HCT116 (cell line): ENCODE results near the gene PCDH9. TPM values are rescaled to one million over a fixed set of nuclear protein-coding genes. Genes with fewer than 3 reads are reported as not detected.

Experiments used
- ATAC-seq: fragments of 200-7000 bp; cut with Tn5 transposase; 2 replicates; pipeline ENCODE4 v1.9.1; 2020; ENCODE audit warnings: mild to moderate bottlenecking, moderate library complexity
- BruUV-seq: library from RNA; stranded (reverse); fragments of 400-500 nt; replicated peaks from 2 replicates; lab custom pipeline; 2021; lab: Mats Ljungman, UMichigan
- CTCF ChIA-PET: fragments of 300-600 bp; sonication (Branson Sonifier 250); formaldehyde crosslinking; loops from one replicate; lab custom pipeline; 2021; ENCODE audit warnings: antibody characterized with exemption; lab: Charles Lee
- POLR2A ChIA-PET: fragments of 300-600, 350-600 bp; sonication (Branson Sonifier 250); formaldehyde crosslinking; loops from one replicate; lab custom pipeline; 2021; ENCODE audit warnings: antibody characterized with exemption; lab: Charles Lee
- RAD21 ChIA-PET, 2 experiments: fragments of 300-600 bp; sonication (Branson Sonifier 250); formaldehyde crosslinking; loops; one replicate each; lab custom pipeline; 2023; ENCODE audit warnings: low total read pairs in 2 of 2; ENCODE audit not compliant: uncharacterized antibody in 2 of 2, unreplicated experiment in 2 of 2, low non-redundant PET in 1 of 2; lab: Charles Lee
- DNase-seq: peaks from one replicate; pipeline ENCODE4 v3.0.0-alpha.2; 2010; ENCODE audit warnings: low read depth, low spot score
- H2AFZ ChIP-seq: fragments of 200-600 bp; shearing (Covaris generic), sonication (generic); 2 replicates; pipeline ENCODE4 v1.6.1; 2017; ENCODE audit warnings: low read depth, mixed run types, mixed read lengths, antibody characterized with exemption, low read length; ENCODE audit not compliant: poor library complexity, severe bottlenecking
- H3K27ac ChIP-seq: 2 replicates; pipeline ENCODE4 v1.5.1; 2012; ENCODE audit warnings: low read depth, low read length
- H3K27me3 ChIP-seq: fragments of 200-600 bp; sonication (generic); 2 replicates; pipeline ENCODE4 v1.6.1; 2016; ENCODE audit warnings: mixed run types, low read length, mixed read lengths; ENCODE audit not compliant: insufficient read depth
- H3K36me3 ChIP-seq, 2 experiments: fragments of 200-500 bp in 1 of 2; fragments of 200-600 bp in 1 of 2; sonication (Bioruptor generic) in 1 of 2; sonication (generic) in 1 of 2; 2 replicates each; pipeline versions ENCODE4 v1.5.1 to v1.6.1; 2014 to 2016; ENCODE audit warnings: low read length in 2 of 2, inconsistent platforms in 1 of 2, mixed read lengths in 1 of 2, mixed run types in 1 of 2; ENCODE audit not compliant: insufficient read depth in 2 of 2, control insufficient read depth in 1 of 2
- H3K4me1 ChIP-seq, 2 experiments: fragments of 200-600 bp in 1 of 2; sonication (generic) in 1 of 2; 2 replicates each; pipeline versions ENCODE4 v1.5.1 to v1.6.1; 2012 to 2017; ENCODE audit warnings: low read length in 2 of 2, inconsistent platforms in 1 of 2, mild to moderate bottlenecking in 1 of 2, mixed read lengths in 1 of 2, mixed run types in 1 of 2, moderate library complexity in 1 of 2; ENCODE audit not compliant: insufficient read depth in 2 of 2, control insufficient read depth in 1 of 2
- H3K4me2 ChIP-seq: fragments of 200-600 bp; sonication (generic); 2 replicates; pipeline ENCODE4 v1.6.1; 2017; ENCODE audit warnings: mixed run types, low read length, mixed read lengths
- H3K4me3 ChIP-seq, 2 experiments: fragments of 200-600 bp in 1 of 2; sonication (generic) in 1 of 2; replicated peaks in 1 of 2; 2 replicates each; pipeline ENCODE4 v1.5.1; 2011 to 2016; ENCODE audit warnings: low read length in 2 of 2, control low read depth in 1 of 2, low read depth in 1 of 2, mild to moderate bottlenecking in 1 of 2, mixed read lengths in 1 of 2, mixed run types in 1 of 2
- H3K79me2 ChIP-seq: fragments of 200-600 bp; sonication (generic); 2 replicates; pipeline ENCODE4 v1.6.1; 2017; ENCODE audit warnings: mild to moderate bottlenecking, mixed run types, low read length, moderate library complexity, mixed read lengths; ENCODE audit not compliant: insufficient read depth
- H3K9ac ChIP-seq: fragments of 200-600 bp; sonication (generic); 2 replicates; pipeline ENCODE4 v1.6.1; 2016; ENCODE audit warnings: low read length, mixed read lengths
- H3K9me2 ChIP-seq: fragments of 200-600 bp; sonication (generic), shearing (Covaris generic); 2 replicates; pipeline ENCODE4 v1.6.1; 2017; ENCODE audit warnings: mixed run types, mild to moderate bottlenecking, moderate library complexity; ENCODE audit not compliant: insufficient read depth
- H3K9me3 ChIP-seq, 2 experiments: fragments of 200-500 bp in 1 of 2; fragments of 200-600 bp in 1 of 2; sonication (Bioruptor generic) in 1 of 2; sonication (generic) in 1 of 2; 2 replicates each; pipeline ENCODE4 v1.6.1; 2014 to 2017; ENCODE audit warnings: low read length in 2 of 2, mixed read lengths in 2 of 2, inconsistent platforms in 1 of 2, low read depth in 1 of 2, mild to moderate bottlenecking in 1 of 2, mixed run types in 1 of 2, moderate library complexity in 1 of 2; ENCODE audit not compliant: control insufficient read depth in 1 of 2, insufficient read depth in 1 of 2
- H4K20me1 ChIP-seq: fragments of 200-600 bp; sonication (generic), shearing (Covaris generic); 2 replicates; pipeline ENCODE4 v1.6.1; 2017; ENCODE audit warnings: mixed run types, mild to moderate bottlenecking, moderate library complexity; ENCODE audit not compliant: insufficient read depth
- ATF3 ChIP-seq: IDR thresholded peaks from 2 replicates; pipeline ENCODE4 v1.6.1; 2012
- CBX3 ChIP-seq: IDR thresholded peaks from 2 replicates; pipeline ENCODE4 v1.6.1; 2012; ENCODE audit warnings: low read depth
- EGR1 ChIP-seq: IDR thresholded peaks from 2 replicates; pipeline ENCODE4 v1.6.1; 2012; ENCODE audit warnings: low read depth
- ELF1 ChIP-seq: IDR thresholded peaks from 2 replicates; pipeline ENCODE4 v1.6.1; 2012; ENCODE audit warnings: low read depth, borderline replicate concordance
- MAX ChIP-seq: IDR thresholded peaks from 2 replicates; pipeline ENCODE4 v1.6.1; 2012
- POLR2AphosphoS5 ChIP-seq: IDR thresholded peaks from 2 replicates; pipeline ENCODE4 v1.6.1; 2011; ENCODE audit warnings: mild to moderate bottlenecking, low read depth, low read length, moderate library complexity
- REST ChIP-seq: IDR thresholded peaks from 2 replicates; pipeline ENCODE4 v1.6.1; 2012; ENCODE audit warnings: low read depth
- SRF ChIP-seq: IDR thresholded peaks from 2 replicates; pipeline ENCODE4 v1.6.1; 2012; ENCODE audit warnings: low read depth
- TCF7L2 ChIP-seq: IDR thresholded peaks from 2 replicates; pipeline ENCODE4 v1.7.0; 2011; ENCODE audit warnings: borderline replicate concordance, inconsistent platforms; ENCODE audit not compliant: insufficient read depth, insufficient read length; ENCODE audit errors: extremely low read depth
- ZFX ChIP-seq: fragments of 450-650 bp; IDR thresholded peaks from 2 replicates; pipeline ENCODE4 v1.6.1; 2017
- intact Hi-C: fragments of 100-400 bp; cut with micrococcal nuclease; formaldehyde crosslinking; loops from 2 replicates; pipeline ENCODE4 v1.10.0; 2022
- total RNA-seq: library from RNA; stranded (reverse); gene quantifications from one replicate; pipeline ENCODE4 v1.2.1, GENCODE V29; 2021; ENCODE audit not compliant: unreplicated experiment

Gene PCDH9
- total RNA-seq, 1 experiment from 2014 or later, result 0.02 TPM

- Histone ChIP-seq H3K79me2 (no peaks in the 10 kb centered on the region), H3K4me2 (no peak overlapping the region), H3K9me3 (no peaks in the 10 kb centered on the region)
- CTCF ChIA-PET, result no interaction called here
- intact Hi-C loops, result no loop called here
- TF ChIP-seq TCF7L2 (no peak), SRF (no peak), EGR1 (no peak), CBX3 (no peak), REST (no peak), ZFX (no peak), POLR2AphosphoS5 (no peak), ELF1 (no peak), MAX (no peak), ATF3 (no peak)
- TF ChIP-seq, all 23 proteins: peak for 0
- H3K9me2 ChIP-seq, result no peaks in the 10 kb centered on the region
- no peak overlapping the region for H2AFZ ChIP-seq
- no peak overlapping the region for H3K27ac ChIP-seq
- ChIA-PET POLR2A (no interaction called here), RAD21 (no interaction called here)
- no peaks in the 10 kb centered on the region for H4K20me1 ChIP-seq
- no peak for DNase-seq
- BruUV-seq, result no TSS peak
- H3K4me3 ChIP-seq, result no peak overlapping the region
- H3K4me1 ChIP-seq, result no peaks in the 10 kb centered on the region
- no peak overlapping the region for H3K9ac ChIP-seq
- no peaks in the 10 kb centered on the region for H3K36me3 ChIP-seq
- no peaks in the 10 kb centered on the region for H3K27me3 ChIP-seq
- ATAC-seq, result no peak
Observed at GRCh38 chr13:66967811-66968597, 262.1 kb downstream of the PCDH9 start.
